ENCODE results near the gene SMCO3.

SMCO3 gene

DNA sequence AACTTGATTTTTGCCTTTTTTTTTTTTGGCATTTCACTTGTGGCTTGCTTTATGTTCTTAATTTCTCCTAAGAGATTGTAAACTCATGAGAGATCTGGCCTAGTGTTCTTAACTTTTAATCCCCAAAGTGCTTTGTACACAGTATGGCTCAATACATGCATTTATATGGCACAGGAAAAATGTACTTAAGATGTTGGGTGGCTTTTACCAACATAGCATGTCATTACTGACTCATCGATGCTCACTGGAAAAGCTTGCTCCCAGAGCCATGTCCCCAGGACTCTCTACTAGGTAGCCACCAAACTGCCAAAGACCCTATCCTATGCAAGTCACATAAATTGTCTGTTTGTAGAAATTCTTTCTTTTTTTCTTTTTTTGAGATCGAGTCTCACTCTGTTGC, 13.1 kb upstream of the SMCO3 start:
- no peak for ATAC-seq

DNA sequence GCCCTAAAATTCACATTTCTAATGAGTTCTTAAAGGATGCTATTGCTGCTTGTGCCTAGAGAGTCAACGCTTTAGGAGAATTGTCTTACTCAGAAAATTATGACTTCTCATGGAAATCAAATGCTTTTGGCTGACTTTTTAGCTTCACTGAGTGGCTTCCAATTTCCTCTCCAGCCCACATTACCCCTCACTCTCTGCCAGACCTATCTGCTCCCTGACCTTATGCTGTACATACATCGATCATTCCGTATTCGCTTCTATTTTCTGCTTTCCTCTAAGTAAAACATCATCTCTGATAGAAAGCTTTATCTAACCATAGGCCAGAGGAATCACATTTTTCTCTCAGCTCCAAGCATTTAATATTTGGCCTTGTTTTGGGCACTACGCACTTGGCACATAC, 12.5 kb upstream of the SMCO3 start:
- no peak for ATAC-seq

DNA sequence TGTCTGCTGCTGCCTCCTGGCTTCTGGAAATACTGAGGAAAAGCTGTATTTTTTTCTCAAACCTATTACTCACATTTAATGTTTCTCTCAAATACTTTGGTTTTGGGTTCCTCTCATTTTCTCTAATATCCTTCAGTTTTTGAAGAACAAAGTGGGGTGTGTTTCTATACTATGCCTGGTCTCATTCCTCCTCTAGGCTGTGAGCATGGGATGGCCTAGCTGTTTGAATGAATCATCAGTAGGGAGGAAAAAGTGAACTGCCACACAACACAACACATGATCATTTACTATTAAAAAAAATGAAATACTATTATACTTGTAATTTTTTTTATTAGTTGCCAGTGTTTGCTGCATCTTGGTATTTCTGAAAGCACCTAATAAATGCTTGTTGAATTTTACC, 11.3 kb upstream of the SMCO3 start:
- ATAC-seq: no peak

DNA sequence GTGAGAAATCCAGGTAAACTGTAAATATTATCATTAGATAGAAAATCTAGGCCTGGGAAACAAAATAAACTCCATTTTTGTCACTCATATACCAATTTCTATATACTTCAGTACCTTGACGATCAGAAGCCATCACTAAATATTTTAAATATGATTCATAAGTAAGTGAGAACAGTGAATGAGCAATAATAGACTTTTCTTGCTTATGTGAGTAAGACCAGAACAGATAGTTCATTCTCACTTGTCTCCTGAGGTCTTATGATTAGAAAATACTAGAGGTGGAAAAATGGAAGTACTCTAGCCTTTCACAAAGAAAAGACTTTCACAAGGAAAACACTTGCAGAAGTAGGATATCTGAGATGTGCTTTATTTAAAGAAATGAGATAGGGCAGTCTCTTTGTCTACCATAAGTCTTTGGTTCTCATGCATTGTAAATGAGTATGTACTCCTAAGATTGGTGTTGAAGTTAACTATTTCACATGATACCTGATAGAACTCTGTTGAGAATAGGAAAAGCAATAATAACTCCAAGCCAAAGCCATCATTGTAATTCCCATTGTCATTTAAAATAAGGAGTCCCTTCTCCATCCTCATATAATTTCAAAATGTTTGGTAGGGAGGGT, 10.1 kb upstream of the SMCO3 start:
- ATAC-seq: peak; percentile 81 to 85

DNA sequence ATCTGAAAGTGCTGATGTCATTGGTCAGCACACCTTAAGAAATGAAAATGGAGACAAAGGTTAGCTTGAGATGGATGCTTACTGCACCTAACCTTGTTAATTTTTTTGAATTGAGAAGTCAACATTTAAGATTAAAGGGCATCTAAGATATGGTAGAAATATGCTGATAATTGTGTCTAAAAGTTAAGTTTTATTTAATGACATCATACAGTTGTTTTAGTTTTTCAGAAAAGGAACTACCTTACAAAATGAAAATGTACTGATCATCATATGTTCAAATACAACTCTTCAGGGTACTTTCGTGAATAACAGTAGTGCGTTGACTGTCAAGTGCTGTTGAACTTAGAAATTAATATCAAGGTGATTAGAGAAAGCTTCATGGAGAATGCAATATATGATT, 2.5 kb downstream of the SMCO3 start:
- no peak for ATAC-seq

DNA sequence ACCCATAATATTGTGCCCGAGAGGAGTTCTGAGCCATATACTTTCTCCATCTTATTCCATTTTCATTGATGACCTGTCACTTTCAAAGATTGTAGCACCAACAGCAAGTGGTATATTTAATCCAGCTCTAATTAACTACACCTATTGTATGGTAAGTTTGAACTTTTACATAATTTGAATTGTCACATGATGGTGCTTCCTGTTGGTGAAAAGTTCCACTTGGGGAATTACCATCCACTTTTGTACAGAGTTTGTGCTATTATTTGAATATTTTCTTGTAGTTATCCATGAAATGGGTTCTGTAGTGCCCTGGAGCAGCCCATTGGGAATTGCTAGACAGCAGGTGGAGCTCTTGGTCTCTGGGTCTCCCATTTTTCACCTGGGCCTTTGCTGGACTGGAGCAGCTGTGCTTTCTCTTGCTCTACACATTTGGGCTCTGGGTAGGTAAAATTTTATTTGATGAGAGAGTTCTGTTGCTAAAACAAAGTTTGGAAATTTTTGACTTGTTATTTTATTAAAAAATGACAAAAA, 3.0 kb downstream of the SMCO3 start:
- ATAC-seq: no peak

DNA sequence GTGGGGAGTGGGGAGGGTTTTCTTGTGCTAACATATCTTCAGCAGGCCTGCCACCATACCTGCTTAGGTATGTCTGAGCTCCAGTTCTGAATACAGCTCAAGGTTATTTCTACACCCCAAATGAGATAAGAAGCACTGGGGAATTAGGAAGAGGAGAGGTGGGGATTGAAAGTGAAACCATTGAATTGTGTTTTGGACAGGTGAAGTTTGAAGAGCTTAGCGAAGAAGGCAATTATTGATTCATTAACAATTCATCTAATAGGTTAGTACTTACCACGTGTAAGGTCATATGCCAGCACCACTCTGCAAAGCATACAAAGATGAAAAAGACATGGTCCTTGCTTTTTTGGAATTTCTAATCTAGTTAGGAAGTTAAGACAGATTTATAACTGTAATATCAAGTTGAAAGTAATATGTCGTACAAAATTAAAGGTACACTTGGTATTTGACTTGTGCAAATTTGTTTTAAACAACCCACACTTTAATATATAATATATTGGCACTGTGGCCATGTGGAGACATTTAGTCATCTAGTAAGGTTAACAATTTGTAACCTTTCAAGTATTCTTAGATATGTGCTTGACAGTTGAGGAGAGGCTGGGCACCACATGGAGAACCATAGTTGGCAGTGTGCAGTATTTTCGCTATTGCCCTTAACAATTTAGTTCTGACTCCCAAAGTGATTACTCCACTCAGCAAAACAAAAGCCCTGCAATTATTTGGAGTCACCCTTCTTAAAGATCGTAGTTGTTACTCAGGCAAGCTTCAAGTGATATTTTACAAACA, 3.6 kb downstream of the SMCO3 start:
- ATAC-seq: no peak

DNA sequence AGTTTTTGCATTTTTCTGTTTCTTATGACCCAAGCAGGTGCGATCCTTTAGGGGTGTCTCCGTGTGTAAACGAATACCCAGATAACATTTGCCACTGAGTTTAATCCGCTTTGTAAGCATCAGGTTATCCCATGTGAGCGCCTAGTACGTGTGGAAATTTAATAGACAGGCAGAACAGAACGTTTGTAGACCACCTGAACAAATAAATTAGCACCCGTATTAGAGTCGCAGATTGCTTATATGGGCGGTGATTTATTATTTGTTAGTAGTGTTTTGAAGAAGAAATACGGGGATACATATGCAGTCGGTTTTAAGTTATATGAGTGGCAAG, 10.2 kb downstream of the SMCO3 start:
- no peak for ATAC-seq

DNA sequence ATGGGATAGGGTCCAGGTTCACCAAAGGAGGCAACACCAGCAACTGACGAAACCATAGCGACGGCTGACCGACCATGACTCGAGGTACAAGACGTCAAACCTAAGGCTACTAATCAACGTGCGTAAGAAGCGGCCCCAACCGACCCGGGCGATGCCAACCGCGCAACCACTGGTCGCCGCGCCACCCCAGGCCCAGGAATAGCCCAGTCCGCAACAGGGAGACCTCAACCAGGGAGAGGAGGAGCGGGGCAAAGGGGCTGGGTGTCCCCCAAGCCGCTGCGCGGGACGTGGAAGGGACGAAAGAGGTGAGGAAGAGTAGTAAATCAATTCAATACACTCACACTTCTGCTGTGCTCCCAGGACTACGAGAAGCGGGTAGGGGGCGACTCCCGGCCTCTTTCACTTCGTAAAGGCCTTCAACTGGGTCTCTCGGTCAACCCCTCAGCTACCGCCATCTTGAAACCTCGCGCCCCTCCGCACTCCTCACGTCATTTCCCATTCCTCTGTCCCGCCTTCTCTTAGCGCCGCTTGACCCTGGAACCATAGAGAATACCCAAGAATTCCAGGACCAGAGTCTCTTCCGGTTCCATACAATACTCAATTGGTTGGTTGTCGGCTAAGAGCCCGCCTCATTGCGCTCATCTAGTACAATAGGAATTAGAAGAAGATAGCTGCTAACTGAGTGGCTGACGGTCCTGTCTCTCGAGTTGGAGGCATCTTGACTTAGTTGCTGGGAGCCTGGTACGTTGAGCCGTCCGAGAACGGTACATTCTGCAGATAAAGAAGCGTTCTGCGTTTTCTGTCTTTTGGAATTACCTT, 10.8 kb downstream of the SMCO3 start, which contains the start of the genes C12orf60 and WBP11:
C12orf60 (plus strand) TSS at position 660 of the 819 bp plus-strand sequence. CDS start 19,266 bp downstream, outside the sequence.
WBP11 (minus strand) TSS at position 468 of the 819 bp plus-strand sequence. CDS start 2,095 bp downstream, outside the sequence.
- peak; percentile 98 to 99 for ATAC-seq

DNA sequence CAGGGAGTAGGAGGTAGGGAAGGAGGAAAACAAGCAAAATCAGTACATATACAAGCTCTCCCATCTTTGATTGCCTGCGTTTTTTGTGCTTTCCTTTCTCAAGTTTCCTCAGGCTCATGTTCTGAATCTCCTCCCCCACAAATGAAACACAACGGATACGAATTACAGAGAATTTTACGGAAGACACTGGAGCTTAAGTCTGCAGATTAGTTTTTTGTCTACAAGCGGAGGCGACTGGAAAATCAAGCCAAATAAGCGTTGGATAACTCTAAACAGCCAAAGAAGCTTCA, 11.3 kb downstream of the SMCO3 start:
- ATAC-seq: no peak

DNA sequence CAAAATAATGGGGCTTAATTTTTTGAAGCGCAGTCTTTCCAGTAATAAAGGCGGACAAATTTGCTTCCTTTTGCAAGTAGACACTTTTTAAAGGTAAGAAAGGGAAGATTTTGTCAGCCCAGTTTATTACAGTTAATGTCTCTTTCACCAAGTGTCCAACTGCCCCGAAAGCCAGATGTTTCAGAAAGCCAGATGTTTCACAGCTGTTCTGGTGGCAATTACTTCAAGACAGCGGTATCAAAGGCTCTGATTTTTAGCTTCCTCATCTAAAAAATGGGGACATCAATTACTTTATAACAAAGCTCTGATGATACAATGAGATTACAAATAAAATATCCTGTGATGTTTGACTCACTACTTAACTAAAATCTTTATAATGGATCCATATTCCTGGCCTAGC, 11.7 kb downstream of the SMCO3 start:
- ATAC-seq: no peak

DNA sequence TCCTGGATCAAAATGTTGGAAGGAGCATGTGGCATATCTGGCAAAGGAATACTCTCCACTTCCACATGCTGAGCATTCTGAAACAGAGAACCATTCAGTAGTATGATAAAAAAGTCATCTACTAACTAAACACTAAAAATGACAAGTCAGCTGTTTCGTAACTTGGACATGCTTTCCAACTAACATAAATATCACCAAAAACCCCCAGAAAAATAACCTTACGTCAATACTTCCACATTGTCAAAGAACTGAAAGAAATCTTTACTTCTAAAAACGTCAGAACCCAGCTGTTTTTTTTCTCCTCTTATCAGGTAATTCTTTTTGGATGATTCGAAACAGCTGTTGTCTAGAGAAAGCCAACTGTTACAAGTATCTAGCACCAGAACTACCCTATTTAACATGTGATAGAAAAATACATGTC, 18.9 kb downstream of the SMCO3 start:
- no peak for ATAC-seq

DNA sequence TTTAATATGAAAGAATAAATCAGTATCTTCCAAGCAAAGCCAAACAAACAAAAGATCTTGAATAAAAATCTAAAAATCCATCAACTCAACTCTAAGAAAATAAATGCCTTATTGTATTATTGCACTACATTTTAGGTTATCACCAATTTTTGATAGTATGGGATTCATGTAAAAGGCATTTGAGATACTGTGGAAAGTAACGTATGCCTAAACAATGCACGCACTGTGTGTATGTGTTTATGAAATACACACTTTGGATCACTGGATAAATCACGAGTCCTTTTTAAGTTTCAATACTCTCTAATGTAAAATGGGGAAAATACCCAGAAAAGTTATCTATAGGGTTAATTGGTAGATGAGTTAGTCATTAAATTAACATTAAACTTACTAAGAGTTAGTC, 28.4 kb downstream of the SMCO3 start:
- no peak for ATAC-seq

DNA sequence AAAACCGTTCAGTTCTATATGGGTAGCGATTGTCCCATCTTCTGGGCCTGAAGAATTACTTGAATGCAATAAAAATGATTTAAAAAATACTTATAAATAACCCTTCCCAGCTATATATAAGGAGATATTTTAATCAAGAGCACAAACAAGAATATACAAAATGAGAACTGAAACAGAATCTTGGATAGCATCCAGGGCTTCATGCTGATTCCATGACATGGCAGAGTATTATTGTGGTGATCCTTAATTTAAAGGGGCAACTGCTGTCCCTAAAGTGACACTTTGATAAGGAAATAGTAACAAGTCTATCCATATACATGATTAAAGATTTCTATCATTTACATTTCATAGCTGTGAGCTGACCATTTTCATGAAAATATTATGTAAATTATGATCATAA, 29.5 kb downstream of the SMCO3 start:
- no peak for ATAC-seq

DNA sequence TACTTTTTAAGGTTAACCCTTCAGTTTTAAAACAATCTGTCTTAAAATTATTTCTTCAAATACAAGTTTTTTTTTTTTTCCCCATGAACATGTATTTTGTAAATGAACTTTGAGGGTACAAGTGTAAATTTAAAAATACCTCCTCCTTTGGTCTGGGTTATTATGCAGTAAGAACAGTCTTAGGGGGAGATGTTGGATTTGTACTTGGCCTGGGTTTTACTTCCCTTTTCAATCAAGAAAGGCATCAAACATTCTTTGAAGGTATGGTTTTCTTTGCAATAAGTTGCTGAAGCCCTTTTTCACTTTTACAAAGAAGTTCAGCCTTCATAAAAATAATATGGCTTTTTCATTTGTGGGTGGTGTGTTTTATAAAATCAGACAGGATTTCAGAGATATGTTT, 31.2 kb downstream of the SMCO3 start:
- no peak for ATAC-seq

DNA sequence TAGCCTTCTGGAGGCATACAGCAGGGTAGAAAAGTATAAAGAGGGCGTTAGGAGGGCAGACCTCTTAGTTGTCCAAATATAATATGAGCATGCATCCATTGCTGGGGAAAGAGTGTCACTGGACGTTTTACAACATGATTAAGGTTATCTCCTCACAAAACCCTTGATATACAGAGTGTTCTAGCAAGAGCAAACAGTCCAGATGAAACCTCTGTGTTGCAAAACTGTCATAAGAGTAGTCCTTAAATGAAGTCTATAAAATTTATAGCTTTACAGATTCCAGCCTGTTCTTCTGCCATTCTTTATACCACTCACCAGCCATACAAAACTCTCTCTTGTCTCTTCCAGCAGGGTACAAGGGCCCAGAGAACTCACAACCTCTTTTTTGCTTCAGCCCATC, 32.4 kb downstream of the SMCO3 start:
- no peak for ATAC-seq

DNA sequence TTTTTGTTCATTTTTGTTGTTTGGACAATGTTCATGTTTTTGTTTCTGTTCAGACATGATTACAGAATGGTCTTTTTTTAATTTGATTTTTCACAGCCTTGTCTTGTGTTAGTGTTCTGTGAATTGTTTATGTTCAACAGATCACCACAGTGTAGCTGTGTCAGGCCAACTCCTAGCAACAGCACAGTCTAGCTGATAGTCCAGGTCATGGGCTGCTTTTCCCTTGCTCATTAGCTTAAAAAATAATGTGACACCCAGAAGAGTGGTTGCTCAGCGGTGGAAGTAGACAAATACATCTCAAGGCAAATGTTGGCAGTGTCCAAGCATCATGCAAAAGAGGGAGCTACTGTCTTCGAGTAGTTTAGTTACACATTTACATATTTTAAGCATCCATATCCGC, 33.1 kb downstream of the SMCO3 start:
- ATAC-seq: no peak

DNA sequence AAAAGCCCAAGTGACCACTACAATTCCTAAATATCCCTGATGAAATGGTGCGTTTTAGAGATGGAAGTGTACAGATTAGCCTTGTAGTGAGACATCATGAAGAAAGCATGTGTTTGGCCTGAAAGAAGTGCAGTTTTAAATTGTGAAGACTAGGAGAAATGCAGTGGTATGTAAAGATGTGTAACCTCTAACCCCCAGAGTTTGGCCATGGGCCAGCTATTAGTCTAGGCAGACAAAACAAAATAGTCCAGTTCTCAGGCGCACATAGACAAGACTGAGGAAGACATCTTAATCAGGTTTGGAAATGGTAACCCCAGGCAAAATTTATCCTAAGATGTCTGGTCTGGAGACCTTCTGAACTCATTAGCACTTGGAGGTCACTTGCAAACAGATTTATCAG, 34.1 kb downstream of the SMCO3 start:
- ATAC-seq: no peak

DNA sequence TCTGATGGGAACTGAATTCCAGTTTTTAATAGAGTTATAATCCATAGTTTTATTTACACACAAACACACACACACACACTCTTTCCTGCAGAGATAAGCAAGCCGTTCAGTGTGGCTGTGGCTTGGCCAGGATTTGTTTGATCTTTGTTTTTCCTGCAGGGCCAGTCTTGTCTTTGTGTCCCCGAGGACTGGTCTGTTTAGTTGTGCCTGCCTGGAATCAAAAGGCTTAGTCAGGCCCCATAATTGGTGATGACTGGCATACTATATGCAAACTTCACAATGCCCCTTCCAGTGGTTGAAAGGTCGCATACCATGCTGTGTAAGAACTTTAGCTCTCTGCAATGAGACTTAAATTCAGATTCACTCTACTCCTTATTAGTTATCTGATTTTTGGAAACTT, 36.7 kb downstream of the SMCO3 start:
- no peak for ATAC-seq

DNA sequence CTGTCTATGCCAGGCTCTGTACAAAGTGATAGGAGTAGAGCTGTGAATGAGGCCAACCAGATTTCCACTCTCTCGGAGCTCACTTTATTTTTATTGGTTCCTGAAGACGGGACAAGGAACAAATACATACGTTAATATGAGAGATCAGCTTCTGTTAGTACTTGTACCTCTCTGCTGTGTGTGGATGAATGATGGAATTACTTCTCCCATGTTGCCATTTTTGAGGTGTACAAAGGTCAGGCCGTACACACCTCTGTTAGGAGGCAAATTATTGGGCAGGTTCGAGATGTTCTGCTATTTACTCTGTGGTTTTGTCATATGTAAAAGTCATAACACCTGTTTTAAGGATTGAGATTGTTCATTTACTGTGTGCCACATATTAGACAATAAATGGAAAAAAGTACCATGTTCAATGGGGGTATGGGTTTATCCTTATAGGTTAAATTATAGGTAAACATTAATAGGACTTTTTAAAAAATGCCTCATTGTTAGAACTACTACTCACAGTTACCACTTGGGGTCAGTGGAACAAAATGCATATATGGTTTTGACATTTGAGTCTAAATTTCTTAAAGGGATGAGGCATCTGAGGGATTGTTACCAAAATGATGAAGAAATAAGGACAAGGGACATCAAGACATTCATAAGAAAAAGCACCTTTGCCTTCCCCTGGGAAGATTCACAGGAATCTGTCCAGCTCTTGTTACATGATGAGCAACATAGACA, 37.6 kb downstream of the SMCO3 start:
- no peak for ATAC-seq

DNA sequence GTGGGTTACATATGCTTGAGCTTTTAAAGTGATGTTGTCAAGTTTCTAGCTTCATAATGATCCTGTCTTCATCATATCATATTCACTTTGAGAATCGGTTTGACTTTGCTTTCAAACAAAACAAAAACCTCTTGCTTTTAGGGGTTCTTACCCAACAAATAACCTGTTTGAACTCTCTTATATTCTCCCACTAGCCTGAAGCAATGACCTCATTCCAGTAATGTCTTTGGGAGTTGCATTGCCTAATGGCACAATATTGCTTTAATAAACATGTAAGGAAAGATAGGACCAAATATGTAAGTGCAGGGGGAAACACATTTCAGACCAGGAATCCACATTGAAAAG, 38.4 kb downstream of the SMCO3 start:
- no peak for ATAC-seq

DNA sequence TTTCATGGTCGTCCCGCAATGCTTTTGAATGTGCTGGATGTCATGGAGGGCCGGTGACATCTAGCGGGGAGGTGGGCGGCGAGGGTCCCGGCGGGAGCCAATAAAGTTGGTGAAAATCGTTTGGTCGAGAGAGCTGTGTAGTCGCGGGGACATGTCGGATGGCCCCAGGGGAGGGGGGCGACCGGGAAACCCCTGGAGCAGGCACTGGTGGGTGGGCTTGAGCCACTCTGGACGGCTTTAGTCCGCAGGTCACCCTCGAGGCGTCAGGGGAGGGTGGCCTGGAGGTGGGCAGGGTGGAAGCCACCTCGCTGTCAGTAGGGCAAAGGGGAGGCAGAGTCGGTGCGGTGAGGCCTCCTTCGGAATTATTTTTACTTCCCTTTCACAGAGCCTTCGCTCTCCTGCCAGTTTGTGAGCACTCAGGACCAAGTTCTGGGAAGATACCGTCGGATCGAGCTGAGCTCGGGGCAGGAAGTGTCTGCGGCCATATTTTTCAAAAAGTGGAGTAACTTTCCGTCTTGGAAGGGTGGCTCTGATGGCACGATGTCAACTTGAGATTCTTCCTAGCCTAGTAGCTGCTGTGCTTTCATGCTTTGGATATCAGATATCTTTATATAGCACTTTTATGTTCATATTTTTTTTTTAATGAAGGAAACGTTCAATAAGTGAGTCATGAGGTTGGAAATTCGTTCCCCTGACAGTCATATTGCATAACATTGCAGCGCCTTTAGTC, 38.9 kb downstream of the SMCO3 start:
- no peak for ATAC-seq

All from activated CD4-positive, CD25-positive, alpha-beta regulatory T cell treated with anti-CD3 and anti-CD28 coated beads, Interleukin-2, amount 50 U/mL, for 24 hours (primary cell).